Measurements from ENCODE around the gene CABCOCO1. TPM values are rescaled to one million over a fixed set of nuclear protein-coding genes. Genes with fewer than 3 reads are reported as not detected.
A peak's percentile ranks its signal among the peaks of the same experiment; 100 is the strongest.
"Not testable (repeated sequence)": the region's sequence is repeated elsewhere in the genome, so short reads cannot be mapped to it uniquely, and the experiment has no call there.

The CABCOCO1 gene
- polyA plus RNA-seq, 1 of the 3 experiments (the other 2 are of a cell fraction), result 0.71 TPM

DNA sequence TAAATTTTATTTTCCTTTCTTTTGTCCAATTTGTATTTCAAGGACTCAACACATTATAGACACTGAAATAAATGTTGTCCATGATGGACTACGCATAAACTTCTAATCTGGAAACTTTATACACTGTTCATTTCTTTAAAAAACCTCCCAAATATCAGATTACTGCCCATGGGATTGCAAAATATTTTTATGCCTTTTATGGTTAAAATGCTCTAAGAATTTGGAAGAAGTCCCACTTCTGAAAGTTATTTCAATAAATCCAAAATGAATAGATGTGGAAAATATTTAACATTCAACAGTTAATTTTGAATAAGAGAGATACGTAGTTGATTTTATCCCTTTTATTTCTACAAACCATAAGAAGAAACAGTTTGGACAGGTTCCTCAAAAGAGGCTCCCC, 46.1 kb downstream of the CABCOCO1 start:
- TF ChIP-seq FOXJ3 (CRISPR knock-in tag; IDR thresholded peaks at IDR 0.05), result no peak
- Histone ChIP-seq H2AFZ (ENCODE audit: low read depth) (no peak overlapping the region), H3K9me2 (no peaks in the 10 kb centered on the region), H4K20me1 (ENCODE audit: insufficient read depth) (no peaks in the 10 kb centered on the region), H3K27ac (ENCODE audit: low read depth in 2 of 2, low read length in 1 of 2) (peak overlapping the region in 1 of 2 experiments; percentile 43; a peak in 2 of 4 replicates), H3K36me3 (replicated peaks in 1 of 2; ENCODE audit: control insufficient read depth in 1 of 2, insufficient read depth in 2 of 2, low read length in 1 of 2) (no peaks in the 10 kb centered on the region), H3K4me3 (ENCODE audit: low read depth in 2 of 2, low read length in 1 of 2) (no peak overlapping the region), H3K9ac (no peak overlapping the region), H3K9me3 (no peaks in the 10 kb centered on the region), H3K4me1 (ENCODE audit: control insufficient read depth in 1 of 2, insufficient read depth in 2 of 2, low read depth in 1 of 2, low read length in 1 of 2) (no peaks in the 10 kb centered on the region; a peak in 2 of 4 replicates), H3K79me2 (ENCODE audit: insufficient read depth) (no peaks in the 10 kb centered on the region), H3K27me3 (ENCODE audit: insufficient read depth) (no peaks in the 10 kb centered on the region), H3F3A (replicated peaks; ENCODE audit: insufficient read depth) (no peaks in the 10 kb centered on the region), H3K4me2 (no peak overlapping the region)
- no peak for DNase-seq
- CTCF ChIA-PET, result interaction anchor here (1.1 kb wide), 1 partner anchor 569 kb away, joined by 3 read pairs; no protein-coding TSS in a partner anchor
- POLR2A ChIA-PET, result no interaction called here
- 65% methylated on average over 2 of the region's 2 CpGs for WGBS (ENCODE audit: low lambda C conversion rate)

DNA sequence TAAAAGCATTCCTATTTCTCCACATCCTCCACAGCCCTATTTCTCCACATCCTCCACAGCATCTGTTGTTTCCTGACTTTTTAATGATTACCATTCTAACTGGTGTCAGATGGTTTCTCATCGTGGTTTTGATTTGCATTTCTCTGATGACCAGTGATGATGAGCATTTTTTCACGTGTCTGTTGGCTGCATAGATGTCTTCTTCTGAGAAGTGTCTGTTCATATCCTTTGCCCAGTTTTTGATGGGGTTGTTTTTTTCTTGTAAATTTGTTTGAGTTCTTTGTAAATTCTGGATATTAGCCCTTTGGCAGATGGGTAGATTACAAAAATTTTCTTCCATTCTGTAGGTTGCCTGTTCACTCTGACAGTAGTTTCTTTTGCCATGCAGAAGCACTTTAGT, 49.4 kb downstream of the CABCOCO1 start:
- H3K4me2 ChIP-seq; POLR2A ChIA-PET; H3K9me3 ChIP-seq; H3K4me1 ChIP-seq (ENCODE audit: control insufficient read depth in 1 of 2, insufficient read depth in 2 of 2, low read depth in 1 of 2, low read length in 1 of 2); H3K9ac ChIP-seq; H3K4me3 ChIP-seq (ENCODE audit: low read depth in 2 of 2, low read length in 1 of 2); H2AFZ ChIP-seq (ENCODE audit: low read depth); H3K79me2 ChIP-seq (ENCODE audit: insufficient read depth); H4K20me1 ChIP-seq (ENCODE audit: insufficient read depth); H3K27ac ChIP-seq (ENCODE audit: low read depth in 2 of 2, low read length in 1 of 2); H3K27me3 ChIP-seq (ENCODE audit: insufficient read depth); H3K9me2 ChIP-seq; H3K36me3 ChIP-seq (replicated peaks in 1 of 2; ENCODE audit: control insufficient read depth in 1 of 2, insufficient read depth in 2 of 2, low read length in 1 of 2); CTCF ChIA-PET; DNase-seq; H3F3A ChIP-seq (replicated peaks; ENCODE audit: insufficient read depth): not testable (repeated sequence)
- 64% methylated on average over 2 of the region's 2 CpGs for WGBS (ENCODE audit: low lambda C conversion rate)

GRCh38 chr10:61719475-61719874, 56.7 kb downstream of the CABCOCO1 start:
- H3K4me2 ChIP-seq; H3K27ac ChIP-seq (ENCODE audit: low read depth in 2 of 2, low read length in 1 of 2); CTCF ChIA-PET; H3K36me3 ChIP-seq (replicated peaks in 1 of 2; ENCODE audit: control insufficient read depth in 1 of 2, insufficient read depth in 2 of 2, low read length in 1 of 2); DNase-seq; H4K20me1 ChIP-seq (ENCODE audit: insufficient read depth); POLR2A ChIA-PET; H3F3A ChIP-seq (replicated peaks; ENCODE audit: insufficient read depth); H3K9me2 ChIP-seq; H2AFZ ChIP-seq (ENCODE audit: low read depth); H3K4me1 ChIP-seq (ENCODE audit: control insufficient read depth in 1 of 2, insufficient read depth in 2 of 2, low read depth in 1 of 2, low read length in 1 of 2); H3K4me3 ChIP-seq (ENCODE audit: low read depth in 2 of 2, low read length in 1 of 2); H3K27me3 ChIP-seq (ENCODE audit: insufficient read depth); H3K79me2 ChIP-seq (ENCODE audit: insufficient read depth); H3K9me3 ChIP-seq; H3K9ac ChIP-seq: not testable (repeated sequence)
- 92% methylated on average over 6 of the region's 6 CpGs for WGBS (ENCODE audit: low lambda C conversion rate)

DNA sequence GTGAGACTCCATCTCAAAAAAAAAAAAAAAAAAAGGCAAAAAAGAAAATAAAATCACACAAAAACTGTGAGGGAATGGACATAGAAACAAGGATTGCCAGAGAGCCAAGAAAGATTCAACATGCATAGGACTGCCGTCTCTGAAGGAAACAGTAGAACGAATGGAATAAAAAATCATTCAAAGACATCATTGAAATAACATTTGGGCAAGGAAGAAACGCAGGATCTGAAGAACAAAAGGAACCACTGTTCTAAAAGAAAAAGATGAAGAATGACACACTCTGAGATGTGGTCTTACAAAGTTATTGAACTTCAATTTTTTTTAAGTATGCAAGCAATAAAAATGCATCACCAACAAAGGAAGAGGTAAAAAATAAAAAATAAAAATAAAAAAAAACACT, 57.2 kb downstream of the CABCOCO1 start:
- Histone ChIP-seq H3K36me3 (replicated peaks in 1 of 2; ENCODE audit: control insufficient read depth in 1 of 2, insufficient read depth in 2 of 2, low read length in 1 of 2) (no peaks in the 10 kb centered on the region), H3K27me3 (ENCODE audit: insufficient read depth) (no peaks in the 10 kb centered on the region), H3K9me2 (no peaks in the 10 kb centered on the region), H4K20me1 (ENCODE audit: insufficient read depth) (no peaks in the 10 kb centered on the region), H3K9me3 (no peaks in the 10 kb centered on the region), H3F3A (replicated peaks; ENCODE audit: insufficient read depth) (no peaks in the 10 kb centered on the region), H3K79me2 (ENCODE audit: insufficient read depth) (no peaks in the 10 kb centered on the region), H3K4me1 (ENCODE audit: control insufficient read depth in 1 of 2, insufficient read depth in 2 of 2, low read depth in 1 of 2, low read length in 1 of 2) (no peaks in the 10 kb centered on the region), H3K9ac (no peak overlapping the region), H3K27ac (ENCODE audit: low read depth in 2 of 2, low read length in 1 of 2) (no peak overlapping the region), H3K4me3 (ENCODE audit: low read depth in 2 of 2, low read length in 1 of 2) (no peak overlapping the region), H2AFZ (ENCODE audit: low read depth) (no peak overlapping the region), H3K4me2 (no peak overlapping the region)
- WGBS (ENCODE audit: low lambda C conversion rate), result 86% methylated on average over 3 of the region's 3 CpGs
- CTCF ChIA-PET, result no interaction called here
- DNase-seq, result no peak
- POLR2A ChIA-PET, result no interaction called here
- TF ChIP-seq POLR2AphosphoS5 (IDR thresholded peaks at IDR 0.05; ENCODE audit: low read depth, low read length) (no peak), RAD21 (IDR thresholded peaks at IDR 0.05; ENCODE audit: low read length) (no peak), TAF1 (IDR thresholded peaks at IDR 0.05; ENCODE audit: borderline replicate concordance, low read depth, low read length) (no peak), FOSL2 (IDR thresholded peaks at IDR 0.05; ENCODE audit: borderline replicate concordance, low read depth) (no peak), JUND (IDR thresholded peaks at IDR 0.05) (no peak), GATA2 (CRISPR knock-in tag; IDR thresholded peaks at IDR 0.05) (no peak), CHD2 (IDR thresholded peaks at IDR 0.05; ENCODE audit: low read length, partially characterized antibody) (no peak)
- TF ChIP-seq, protein P1, sequence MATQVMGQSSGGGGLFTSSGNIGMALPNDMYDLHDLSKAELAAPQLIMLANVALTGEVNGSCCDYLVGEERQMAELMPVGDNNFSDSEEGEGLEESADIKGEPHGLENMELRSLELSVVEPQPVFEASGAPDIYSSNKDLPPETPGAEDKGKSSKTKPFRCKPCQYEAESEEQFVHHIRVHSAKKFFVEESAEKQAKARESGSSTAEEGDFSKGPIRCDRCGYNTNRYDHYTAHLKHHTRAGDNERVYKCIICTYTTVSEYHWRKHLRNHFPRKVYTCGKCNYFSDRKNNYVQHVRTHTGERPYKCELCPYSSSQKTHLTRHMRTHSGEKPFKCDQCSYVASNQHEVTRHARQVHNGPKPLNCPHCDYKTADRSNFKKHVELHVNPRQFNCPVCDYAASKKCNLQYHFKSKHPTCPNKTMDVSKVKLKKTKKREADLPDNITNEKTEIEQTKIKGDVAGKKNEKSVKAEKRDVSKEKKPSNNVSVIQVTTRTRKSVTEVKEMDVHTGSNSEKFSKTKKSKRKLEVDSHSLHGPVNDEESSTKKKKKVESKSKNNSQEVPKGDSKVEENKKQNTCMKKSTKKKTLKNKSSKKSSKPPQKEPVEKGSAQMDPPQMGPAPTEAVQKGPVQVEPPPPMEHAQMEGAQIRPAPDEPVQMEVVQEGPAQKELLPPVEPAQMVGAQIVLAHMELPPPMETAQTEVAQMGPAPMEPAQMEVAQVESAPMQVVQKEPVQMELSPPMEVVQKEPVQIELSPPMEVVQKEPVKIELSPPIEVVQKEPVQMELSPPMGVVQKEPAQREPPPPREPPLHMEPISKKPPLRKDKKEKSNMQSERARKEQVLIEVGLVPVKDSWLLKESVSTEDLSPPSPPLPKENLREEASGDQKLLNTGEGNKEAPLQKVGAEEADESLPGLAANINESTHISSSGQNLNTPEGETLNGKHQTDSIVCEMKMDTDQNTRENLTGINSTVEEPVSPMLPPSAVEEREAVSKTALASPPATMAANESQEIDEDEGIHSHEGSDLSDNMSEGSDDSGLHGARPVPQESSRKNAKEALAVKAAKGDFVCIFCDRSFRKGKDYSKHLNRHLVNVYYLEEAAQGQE (IDR thresholded peaks at IDR 0.05; ENCODE audit: low read depth, low read length), result no peak
- TF ChIP-seq, protein P2, sequence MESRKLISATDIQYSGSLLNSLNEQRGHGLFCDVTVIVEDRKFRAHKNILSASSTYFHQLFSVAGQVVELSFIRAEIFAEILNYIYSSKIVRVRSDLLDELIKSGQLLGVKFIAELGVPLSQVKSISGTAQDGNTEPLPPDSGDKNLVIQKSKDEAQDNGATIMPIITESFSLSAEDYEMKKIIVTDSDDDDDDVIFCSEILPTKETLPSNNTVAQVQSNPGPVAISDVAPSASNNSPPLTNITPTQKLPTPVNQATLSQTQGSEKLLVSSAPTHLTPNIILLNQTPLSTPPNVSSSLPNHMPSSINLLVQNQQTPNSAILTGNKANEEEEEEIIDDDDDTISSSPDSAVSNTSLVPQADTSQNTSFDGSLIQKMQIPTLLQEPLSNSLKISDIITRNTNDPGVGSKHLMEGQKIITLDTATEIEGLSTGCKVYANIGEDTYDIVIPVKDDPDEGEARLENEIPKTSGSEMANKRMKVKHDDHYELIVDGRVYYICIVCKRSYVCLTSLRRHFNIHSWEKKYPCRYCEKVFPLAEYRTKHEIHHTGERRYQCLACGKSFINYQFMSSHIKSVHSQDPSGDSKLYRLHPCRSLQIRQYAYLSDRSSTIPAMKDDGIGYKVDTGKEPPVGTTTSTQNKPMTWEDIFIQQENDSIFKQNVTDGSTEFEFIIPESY (IDR thresholded peaks at IDR 0.05; ENCODE audit: borderline replicate concordance, low read depth), result no peak
- TF ChIP-seq, protein P3, sequence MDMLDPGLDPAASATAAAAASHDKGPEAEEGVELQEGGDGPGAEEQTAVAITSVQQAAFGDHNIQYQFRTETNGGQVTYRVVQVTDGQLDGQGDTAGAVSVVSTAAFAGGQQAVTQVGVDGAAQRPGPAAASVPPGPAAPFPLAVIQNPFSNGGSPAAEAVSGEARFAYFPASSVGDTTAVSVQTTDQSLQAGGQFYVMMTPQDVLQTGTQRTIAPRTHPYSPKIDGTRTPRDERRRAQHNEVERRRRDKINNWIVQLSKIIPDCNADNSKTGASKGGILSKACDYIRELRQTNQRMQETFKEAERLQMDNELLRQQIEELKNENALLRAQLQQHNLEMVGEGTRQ (IDR thresholded peaks at IDR 0.05; ENCODE audit: borderline replicate concordance, low read depth, low read length), result no peak
